ENCODE measurements around the gene MID1IP1.

Gene MID1IP1

GRCh38 chrX:38820751-38821150 is 19.5 kb downstream of the MID1IP1 start:
- TF ChIP-seq CTCF (IDR thresholded peaks at IDR 0.05; ENCODE audit: insufficient read depth, low read length, missing control alignments): no peak
- CTCF ChIA-PET: no interaction called here
- no peak overlapping the region for H3K4me3 ChIP-seq (ENCODE audit: low read depth, low read length)
- no peak for DNase-seq (ENCODE audit: low read depth, low spot score)
- POLR2A ChIA-PET: no interaction called here

GRCh38 chrX:38824176-38824575 is 22.9 kb downstream of the MID1IP1 start:
- TF ChIP-seq CTCF (IDR thresholded peaks at IDR 0.05; ENCODE audit: insufficient read depth, low read length, missing control alignments): no peak
- DNase-seq (ENCODE audit: low read depth, low spot score): no peak
- ChIA-PET POLR2A (no interaction called here), CTCF (no interaction called here)
- no peak overlapping the region for H3K4me3 ChIP-seq (ENCODE audit: low read depth, low read length)

- DNase-seq (ENCODE audit: low read depth, low spot score): no peak
- TF ChIP-seq CTCF (IDR thresholded peaks at IDR 0.05; ENCODE audit: insufficient read depth, low read length, missing control alignments): no peak
- CTCF ChIA-PET: no interaction called here
- no peak overlapping the region for H3K4me3 ChIP-seq (ENCODE audit: low read depth, low read length)
- POLR2A ChIA-PET: no interaction called here
These were observed 30.7 kb downstream of the MID1IP1 start for GRCh38 chrX:38831949-38832348.

- ChIA-PET CTCF (no interaction called here), POLR2A (no interaction called here)
- no peak overlapping the region for H3K4me3 ChIP-seq (ENCODE audit: low read depth, low read length)
- no peak for DNase-seq (ENCODE audit: low read depth, low spot score)
- no peak for TF ChIP-seq CTCF (IDR thresholded peaks at IDR 0.05; ENCODE audit: insufficient read depth, low read length, missing control alignments)
These were observed 36.1 kb downstream of the MID1IP1 start for GRCh38 chrX:38837389-38837788.

- POLR2A ChIA-PET: no interaction called here
- H3K4me3 ChIP-seq (ENCODE audit: low read depth, low read length): no peak overlapping the region
- DNase-seq (ENCODE audit: low read depth, low spot score): no peak
- TF ChIP-seq CTCF (IDR thresholded peaks at IDR 0.05; ENCODE audit: insufficient read depth, low read length, missing control alignments): no peak
- CTCF ChIA-PET: no interaction called here
These were observed 38.0 kb downstream of the MID1IP1 start for GRCh38 chrX:38839277-38839676.

GRCh38 chrX:38839944-38840343 is 38.7 kb downstream of the MID1IP1 start:
- no peak for DNase-seq (ENCODE audit: low read depth, low spot score)
- no peak overlapping the region for H3K4me3 ChIP-seq (ENCODE audit: low read depth, low read length)
- ChIA-PET POLR2A (no interaction called here), CTCF (no interaction called here)
- no peak for TF ChIP-seq CTCF (IDR thresholded peaks at IDR 0.05; ENCODE audit: insufficient read depth, low read length, missing control alignments)
